ENCODE results near the gene IQCB1.

GRCh38 chr3:121752772-121753171, 82.1 kb downstream of the IQCB1 start:
- no peak for TF ChIP-seq CTCF (IDR thresholded peaks at IDR 0.05)
- TF ChIP-seq POLR2AphosphoS5 (IDR thresholded peaks at IDR 0.05; ENCODE audit: low read depth, low read length): no peak
- TF ChIP-seq TCF7L2 (IDR thresholded peaks at IDR 0.05; ENCODE audit: low read depth, low read length): no peak
- TF ChIP-seq REST (IDR thresholded peaks at IDR 0.05; ENCODE audit: insufficient read depth in 1 of 2, low read depth in 2 of 2, low read length in 1 of 2): no peak
- TF ChIP-seq SIN3A (IDR thresholded peaks at IDR 0.05; ENCODE audit: borderline replicate concordance, insufficient read depth, low read depth, low read length): no peak
